ENCODE results near the gene GALNT11.
"Not testable (repeated sequence)": the region's sequence is repeated elsewhere in the genome, so short reads cannot be mapped to it uniquely, and the experiment has no call there.

The GALNT11 gene

GRCh38 chr7:152076324-152076821 lies 50.9 kb downstream of the GALNT11 start:
- peak; percentile 83 for DNase-seq

- peak; percentile 83 for DNase-seq
Measured at GRCh38 chr7:152076940-152077933, 51.8 kb downstream of the GALNT11 start.

- no peak for DNase-seq
Measured at GRCh38 chr7:152078025-152078424, 52.6 kb downstream of the GALNT11 start.

GRCh38 chr7:152078786-152079185 lies 53.3 kb downstream of the GALNT11 start:
- no peak for DNase-seq

GRCh38 chr7:152081088-152081487 lies 55.6 kb downstream of the GALNT11 start:
- peak; percentile 81 for DNase-seq

GRCh38 chr7:152082073-152082721 lies 56.7 kb downstream of the GALNT11 start:
- not testable (repeated sequence) for DNase-seq

- no peak for DNase-seq
Measured at GRCh38 chr7:152085131-152085530, 59.7 kb downstream of the GALNT11 start.

- DNase-seq, result no peak
Measured at GRCh38 chr7:152086513-152086912, 61.0 kb downstream of the GALNT11 start.

- DNase-seq, result no peak
Measured at GRCh38 chr7:152089183-152089582, 63.7 kb downstream of the GALNT11 start.

GRCh38 chr7:152090747-152091146 lies 65.3 kb downstream of the GALNT11 start:
- DNase-seq, result no peak

GRCh38 chr7:152093717-152094116 lies 68.2 kb downstream of the GALNT11 start:
- DNase-seq, result no peak

- no peak for DNase-seq
Measured at GRCh38 chr7:152095771-152096170, 70.3 kb downstream of the GALNT11 start.

- DNase-seq, result no peak
Measured at GRCh38 chr7:152097330-152097729, 71.9 kb downstream of the GALNT11 start.

- no peak for DNase-seq
Measured at GRCh38 chr7:152103066-152103465, 77.6 kb downstream of the GALNT11 start.

- no peak for DNase-seq
Measured at GRCh38 chr7:152103691-152104090, 78.2 kb downstream of the GALNT11 start.

- no peak for DNase-seq
Measured at GRCh38 chr7:152105205-152105604, 79.7 kb downstream of the GALNT11 start.

- no peak for DNase-seq
Measured at GRCh38 chr7:152106990-152107389, 81.5 kb downstream of the GALNT11 start.

GRCh38 chr7:152107945-152108344 lies 82.5 kb downstream of the GALNT11 start:
- no peak for DNase-seq

GRCh38 chr7:152108359-152108758 lies 82.9 kb downstream of the GALNT11 start:
- DNase-seq, result peak; percentile 69

- DNase-seq, result no peak
Measured at GRCh38 chr7:152112829-152113228, 87.4 kb downstream of the GALNT11 start.

GRCh38 chr7:152115021-152115718 lies 89.7 kb downstream of the GALNT11 start:
- no peak for DNase-seq

- no peak for DNase-seq
Measured at GRCh38 chr7:152117356-152117755, 91.9 kb downstream of the GALNT11 start.

GRCh38 chr7:152120210-152120609 lies 94.7 kb downstream of the GALNT11 start:
- no peak for DNase-seq

All from islet precursor cell (in vitro differentiated cells).